Adrenal gland (tissue), 19 donors: ENCODE results near the gene GPRC5A. TPM values are rescaled to one million over a fixed set of nuclear protein-coding genes. Genes with fewer than 3 reads are reported as not detected.
"Not testable (repeated sequence)": the region's sequence is repeated elsewhere in the genome, so short reads cannot be mapped to it uniquely, and the experiment has no call there.

Source experiments
- DNase-seq, 7 donors: peaks; one replicate each; pipeline ENCODE4 v3.0.0-alpha.2; 2019 to 2020
- H3K27ac ChIP-seq, 5 donors: fragments of 200-600 bp; sonication (generic) in 4 of 5; 1 replicate in 3 of 5; 2 replicates in 2 of 5; pipeline versions ENCODE4 v1.5.1 to v1.8.0; 2016 to 2020; ENCODE audit warnings: mild to moderate bottlenecking in 1 of 5
- H3K27me3 ChIP-seq: fragments of 200-600 bp; 2 replicates; pipeline ENCODE4 v1.8.0; 2021
- H3K36me3 ChIP-seq, 2 donors: fragments of 200-600 bp; replicated peaks in 1 of 2; 1 replicate in 1 of 2; 2 replicates in 1 of 2; pipeline versions ENCODE4 v1.5.1 to v1.8.0; 2018 to 2022
- H3K4me1 ChIP-seq, 2 donors: fragments of 200-600 bp; replicated peaks in 1 of 2; 1 replicate in 1 of 2; 2 replicates in 1 of 2; pipeline versions ENCODE4 v1.5.1 to v1.8.0; 2018 to 2021
- H3K4me3 ChIP-seq, 4 donors: fragments of 200-600 bp; sonication (generic) in 3 of 4; one replicate each; pipeline ENCODE4 v1.5.1; 2016 to 2018
- H3K9me3 ChIP-seq, 3 donors: fragments of 200-600 bp; sonication (generic) in 1 of 3; replicated peaks in 1 of 3; 1 replicate in 2 of 3; 2 replicates in 1 of 3; pipeline versions ENCODE4 v1.5.1 to v1.8.0; 2016 to 2021
- CTCF ChIP-seq, 6 experiments: fragments of 450-650 bp in 4 of 6; fragments of 200-600 bp in 2 of 6; sonication (generic) in 1 of 6; IDR thresholded peaks; 1 replicate in 5 of 6; 2 replicates in 1 of 6; pipeline versions ENCODE4 v1.5.1 to v1.8.0; 2016 to 2021; ENCODE audit warnings: antibody characterized with exemption in 6 of 6, mild to moderate bottlenecking in 2 of 6, moderate library complexity in 1 of 6
- POLR2A ChIP-seq, 2 donors: fragments of 450-650 bp; IDR thresholded peaks; one replicate each; pipeline ENCODE4 v1.6.1; 2017; ENCODE audit warnings: antibody characterized with exemption in 2 of 2, mild to moderate bottlenecking in 2 of 2, moderate library complexity in 1 of 2
- WGBS, 4 donors: extraction: QIAGEN DNeasy Blood & Tissue Kit in 2 of 4; methylation state at CpG; one replicate each; pipeline versions ENCODE4 v1.1.5 to v1.1.7; 2013 to 2017; 5-methylcytosine and 5-hydroxymethylcytosine counted together
- intact Hi-C, 2 donors: fragments of 100-400 bp; cut with DNase I; formaldehyde crosslinking; loops; one replicate each; pipeline versions ENCODE4 v1.14.1 to v1.15.0; 2022 to 2023
- long read RNA-seq, 10 donors: library from polyadenylated mRNA in 3 of 10; unstranded in 2 of 10; stranded (forward) in 1 of 10; transcript quantifications; one replicate each; pipeline ENCODE4 v2.0.0 and lab custom pipeline, GENCODE V29; 2021 to 2026
- polyA plus RNA-seq, 3 donors: library from polyadenylated mRNA; stranded (reverse); fragments of 200-250 nt in 2 of 3; fragments of 350-450 nt in 1 of 3; fragmentation: Illumina TruSeq in 1 of 3; extraction: RNeasy Lipid Tissue Mini Kit (QIAGEN cat#74804) in 1 of 3; gene quantifications; one replicate each; pipeline ENCODE4 v1.2.3, GENCODE V29; 2013 to 2014
- total RNA-seq, 9 donors: library from RNA; depleted of rRNA in 4 of 9; stranded (reverse); fragments of >200 nt in 4 of 9; fragments of 120-200 nt in 1 of 9; fragmentation: NEBNext Ultra II Directional in 1 of 9; extraction: Animal tissue kit (Norgen Biotek cat#: 25700) in 1 of 9; gene quantifications; one replicate each; pipeline versions ENCODE4 v1.1.0 to v1.2.4, GENCODE V29; 2013 to 2023
- donor health status: healthy with polysubstance abuse.
- donor health status: Bipolar disorder and iron deficiency.
- donor health status: DM: yes; HTN: yes; CAD: no.
- donor health status: DM: no; HTN: no; CAD: no.
- donor health status: DM: no; HTN: no; CAD: no.
- donor health status: DM: yes; HTN: yes; CAD: no.

The GPRC5A gene
- total RNA-seq (10 to 100 TPM in 3 of 9 donors, 1 to 10 TPM in 5, under 1 TPM in 1; 0.33 to 22.3 (median 8.4) TPM), polyA plus RNA-seq (1 to 10 TPM; 2.0 to 4.0 (median 2.3) TPM)
- long read RNA-seq, donor 1, result 0 reads
- long read RNA-seq, donor 2, result 0 reads
- long read RNA-seq, donor 3, result 0 reads
- long read RNA-seq, donor 4, full-length matches to known transcripts, result 1 of 2 reads
- long read RNA-seq, donor 4, partial matches to known transcripts, result 0 of 2 reads
- long read RNA-seq, donor 4, other reads (novel, unspliced or antisense), result 1 of 2 reads
- long read RNA-seq, donor 5, full-length matches to known transcripts, result 7 of 11 reads
- long read RNA-seq, donor 5, partial matches to known transcripts, result 1 of 11 reads
- long read RNA-seq, donor 5, other reads (novel, unspliced or antisense), result 3 of 11 reads
- long read RNA-seq, donor 6, full-length matches to known transcripts, result 3 of 3 reads
- long read RNA-seq, donor 6, partial matches to known transcripts, result 0 of 3 reads
- long read RNA-seq, donor 6, other reads (novel, unspliced or antisense), result 0 of 3 reads
- long read RNA-seq, donor 7, result 0 reads
- long read RNA-seq, donor 8, result 0 reads
- long read RNA-seq, donor 9, result 0 reads
- long read RNA-seq, donor 10, result 0 reads

GRCh38 chr12:12891080-12891880, at the start of gene GPRC5A:
TSS of gene GPRC5A (plus strand) at chr12:12891562. CDS start at chr12:12908250, 16,688 bp downstream.
- intact Hi-C loops, result no loop called here
- no peaks in the 10 kb centered on the region for H3K36me3 ChIP-seq
- 1 to 3% (median 1%) methylated on average over 22 to 50 of the region's 50 CpGs for WGBS, 4 donors

GRCh38 chr12:12845794-12846243, 45.5 kb upstream of the GPRC5A start:
- no peaks in the 10 kb centered on the region for H3K36me3 ChIP-seq
- no peak for DNase-seq
- H3K27me3 ChIP-seq, result no peaks in the 10 kb centered on the region
- H3K4me1 ChIP-seq, result no peaks in the 10 kb centered on the region
- no peaks in the 10 kb centered on the region for H3K9me3 ChIP-seq
- TF ChIP-seq POLR2A (IDR thresholded peaks at IDR 0.05), result no peak
- TF ChIP-seq CTCF (IDR thresholded peaks at IDR 0.05), result no peak
- no peak overlapping the region for H3K27ac ChIP-seq
- intact Hi-C loops, result no loop called here
- no peak overlapping the region for H3K4me3 ChIP-seq
- 84 to 93% (median 90%) methylated on average over 4 of the region's 4 CpGs for WGBS, 4 donors

More at GRCh38 chr12:12891080-12891880, at the start of gene GPRC5A:
- Histone ChIP-seq H3K27ac (peak within 1 kb of the TSS in 4 of 5 donors; percentile 49 to 86 (median 74)), H3K4me1 (peaks cover 0 to 9% of the 10 kb centered on the region in 2 donors), H3K4me3 (peak within 1 kb of the TSS in 3 of 4 donors; percentile 10 to 52 (median 46)), H3K9me3 (no peaks in the 10 kb centered on the region), H3K27me3 (no peaks in the 10 kb centered on the region)
- peak; percentile 34 to 77 for TF ChIP-seq POLR2A (IDR thresholded peaks at IDR 0.05)
- no peak for TF ChIP-seq CTCF (IDR thresholded peaks at IDR 0.05)
- peak; percentile 78 to 95 (median 90) for DNase-seq

- intact Hi-C loops, H3K4me1 ChIP-seq: not testable (repeated sequence)
- 87 to 97% (median 92%) methylated on average over 3 of the region's 3 CpGs for WGBS, 4 donors
Observed at GRCh38 chr12:12846780-12847179, 44.6 kb upstream of the GPRC5A start.

GRCh38 chr12:12853435-12853834, 37.9 kb upstream of the GPRC5A start:
- no peaks in the 10 kb centered on the region for H3K36me3 ChIP-seq
- no peak overlapping the region for H3K27ac ChIP-seq
- TF ChIP-seq CTCF (IDR thresholded peaks at IDR 0.05) (no peak), POLR2A (IDR thresholded peaks at IDR 0.05) (no peak)
- intact Hi-C loops, result no loop called here
- H3K4me3 ChIP-seq, result no peak overlapping the region
- H3K27me3 ChIP-seq, result no peaks in the 10 kb centered on the region
- H3K4me1 ChIP-seq, result no peaks in the 10 kb centered on the region
- H3K9me3 ChIP-seq, result no peaks in the 10 kb centered on the region
- no peak for DNase-seq
- 57 to 67% (median 62%) methylated on average over 3 of the region's 3 CpGs for WGBS, 4 donors

More at GRCh38 chr12:12846780-12847179, 44.6 kb upstream of the GPRC5A start:
- H3K4me3 ChIP-seq, H3K27ac ChIP-seq, DNase-seq, H3K36me3 ChIP-seq, H3K27me3 ChIP-seq, H3K9me3 ChIP-seq: not testable (repeated sequence)
